Testis (tissue), 2 donors: ENCODE data around the gene AGAP1.

ENCODE experiments used
- CTCF ChIP-seq, 3 experiments: fragments of 450-650 bp in 2 of 3; fragments of 200-600 bp in 1 of 3; sonication (generic) in 1 of 3; IDR thresholded peaks; one replicate each; pipeline ENCODE4 v1.5.1; 2016 to 2019; ENCODE audit warnings: antibody characterized with exemption in 3 of 3, mild to moderate bottlenecking in 2 of 3, moderate library complexity in 1 of 3
- POLR2A ChIP-seq: fragments of 450-650 bp; IDR thresholded peaks from one replicate; pipeline ENCODE4 v1.6.1; 2017; ENCODE audit warnings: antibody characterized with exemption, mild to moderate bottlenecking, moderate library complexity

- TF ChIP-seq CTCF (IDR thresholded peaks at IDR 0.05) (no peak), POLR2A (no peak)
Observed at GRCh38 chr2:235868645-235869044, 374.8 kb downstream of the AGAP1 start.
